Stimulated activated CD4-positive, alpha-beta T cell treated with anti-CD3 and anti-CD28 coated beads, Interleukin-1b, Interleukin-23, amount 100 ng/mL, for 1 hour (primary cell): Measurements from ENCODE around the gene CASP9.
A peak's percentile ranks its signal among the peaks of the same experiment; 100 is the strongest.

Experiments used
- DNase-seq, 2 donors: peaks; one replicate each; pipeline ENCODE4 v3.0.0-alpha.2; 2020; ENCODE audit warnings: low read depth in 2 of 2

Gene CASP9

DNA sequence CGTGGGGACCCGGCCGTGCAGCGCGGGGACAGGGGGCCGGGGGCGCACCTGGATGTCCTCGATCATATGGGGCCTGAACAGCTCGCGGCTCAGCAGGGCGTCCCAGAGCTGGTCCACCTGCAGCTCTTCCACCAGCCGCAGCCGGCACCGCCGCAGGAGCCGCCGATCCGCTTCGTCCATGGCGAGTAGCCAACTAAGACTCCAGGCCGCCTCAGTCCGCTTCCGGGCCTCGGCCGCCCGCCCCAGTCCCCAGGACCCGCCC lies at the start of gene CASP9:
CASP9 (minus strand) TSS at position 195 of the 262 bp plus-strand sequence; CDS start at position 180, 15 bp downstream.
- DNase-seq: no peak

DNA sequence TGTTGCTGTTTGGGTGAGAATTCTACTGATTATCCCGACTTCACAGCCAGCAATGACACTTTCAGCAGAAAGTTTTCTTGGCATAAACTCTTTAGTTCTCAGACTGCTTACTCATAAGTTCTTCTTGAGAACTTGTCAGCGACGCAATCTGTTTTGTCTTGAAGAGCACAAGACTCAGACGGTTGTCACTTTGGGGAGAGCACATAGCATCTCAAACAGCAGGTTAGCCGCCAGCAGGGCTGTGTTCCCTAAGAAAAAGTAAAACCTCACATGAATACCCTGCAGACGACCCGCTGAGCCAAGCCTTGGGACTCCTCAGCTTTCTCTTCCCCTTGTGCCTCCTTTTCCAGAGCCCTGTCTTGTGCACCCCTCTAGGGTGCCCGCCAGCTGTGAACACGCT lies 49.5 kb upstream of the CASP9 start:
- no peak for DNase-seq

DNA sequence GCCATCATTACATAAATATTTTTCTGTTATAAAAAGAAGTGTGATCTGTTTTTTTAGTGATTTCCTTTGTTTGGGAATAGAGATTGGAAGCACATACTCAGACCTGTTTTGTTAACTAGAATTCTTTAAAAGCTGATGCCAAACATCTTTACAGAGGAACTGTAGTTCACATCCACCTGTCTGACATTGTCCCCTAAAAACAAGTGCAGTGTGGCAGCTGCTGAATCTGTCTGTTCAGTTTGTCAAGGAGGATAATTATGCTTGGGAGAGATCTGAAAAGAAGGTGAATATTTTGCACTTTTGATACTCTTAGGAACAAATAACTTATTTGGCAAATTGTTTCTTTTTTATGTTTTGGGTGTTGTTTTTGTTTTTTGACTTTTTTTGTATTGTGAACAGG lies 47.3 kb upstream of the CASP9 start:
- DNase-seq: no peak

DNA sequence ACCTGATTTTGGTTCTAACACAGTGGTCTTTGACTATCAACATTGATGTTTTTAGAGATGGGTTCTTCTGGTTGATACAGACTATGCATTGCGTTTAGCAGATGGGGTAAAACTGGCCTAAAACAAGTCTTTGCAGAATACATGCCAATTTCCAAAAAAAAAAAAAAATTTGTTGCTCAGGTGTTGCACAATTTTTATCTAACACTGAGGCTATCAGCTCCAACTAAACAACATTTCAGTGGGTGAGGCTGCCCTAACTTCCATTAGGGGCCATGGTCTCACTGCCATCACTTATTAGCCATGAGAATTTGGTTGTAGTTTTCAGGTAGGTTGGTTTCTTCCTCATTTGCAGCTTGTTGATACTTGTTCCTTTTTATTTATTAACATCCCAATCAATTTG lies 46.8 kb upstream of the CASP9 start:
- no peak for DNase-seq

DNA sequence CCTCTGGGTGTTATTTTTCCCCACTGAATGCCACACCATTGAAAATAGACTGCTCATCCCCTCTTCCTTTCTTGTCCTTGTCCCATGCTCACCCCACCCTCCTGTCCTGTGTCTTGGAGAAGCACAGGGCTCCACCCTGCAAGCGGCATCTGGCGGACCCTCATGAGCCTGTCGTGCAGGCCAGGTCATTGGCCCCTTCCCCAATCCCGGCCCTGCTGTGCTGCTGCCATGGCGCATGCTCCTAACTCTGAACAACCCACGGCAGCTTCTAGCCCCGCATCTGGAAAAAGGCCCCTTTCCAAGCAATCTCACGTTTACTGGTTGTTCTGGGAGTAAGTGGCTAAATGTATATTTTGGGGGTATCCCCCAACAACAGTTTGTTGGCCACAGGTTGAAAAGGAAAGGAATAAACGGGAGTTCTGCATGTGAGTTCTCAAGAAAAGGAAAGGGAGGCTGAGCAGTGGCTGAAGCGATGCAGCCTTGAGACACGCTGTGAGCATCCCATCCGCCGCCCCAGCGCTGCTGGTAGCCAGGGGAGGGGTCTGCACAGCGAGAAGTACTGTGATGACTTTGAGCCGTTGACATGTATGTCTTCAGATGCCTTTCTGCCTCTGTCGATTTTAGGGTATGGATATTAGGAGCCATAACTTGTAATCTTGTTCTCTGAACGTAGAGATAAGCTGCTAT lies 44.5 kb upstream of the CASP9 start:
- no peak for DNase-seq

DNA sequence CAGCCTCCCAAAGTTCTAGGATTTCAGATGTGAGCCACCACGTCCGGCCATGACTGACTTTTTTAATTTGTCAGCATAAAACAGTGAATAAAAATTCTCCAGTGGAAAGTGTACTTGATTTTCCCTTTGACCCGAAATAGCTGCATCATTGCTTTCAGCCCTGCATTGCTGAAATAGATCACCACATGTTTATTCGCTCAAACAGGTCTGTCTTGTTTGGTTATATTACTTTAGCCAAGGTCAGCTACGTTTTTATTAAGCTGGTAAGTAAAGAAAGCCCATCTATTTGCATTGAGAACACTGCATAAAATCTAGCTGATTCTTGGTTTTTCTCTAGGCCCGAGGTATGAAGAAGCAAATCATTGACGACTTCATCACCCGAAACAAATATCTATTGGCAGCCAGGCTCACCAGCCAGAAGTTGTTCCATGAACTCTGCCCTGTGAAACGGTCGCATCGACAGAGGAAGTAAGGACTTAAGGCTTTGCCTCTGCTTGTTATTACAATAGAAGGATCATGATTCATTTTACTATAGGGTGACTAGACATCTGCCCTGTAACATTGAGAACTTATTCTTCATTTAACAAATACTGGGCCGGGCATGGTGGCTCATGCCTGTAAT lies 35.3 kb upstream of the CASP9 start:
- no peak for DNase-seq

DNA sequence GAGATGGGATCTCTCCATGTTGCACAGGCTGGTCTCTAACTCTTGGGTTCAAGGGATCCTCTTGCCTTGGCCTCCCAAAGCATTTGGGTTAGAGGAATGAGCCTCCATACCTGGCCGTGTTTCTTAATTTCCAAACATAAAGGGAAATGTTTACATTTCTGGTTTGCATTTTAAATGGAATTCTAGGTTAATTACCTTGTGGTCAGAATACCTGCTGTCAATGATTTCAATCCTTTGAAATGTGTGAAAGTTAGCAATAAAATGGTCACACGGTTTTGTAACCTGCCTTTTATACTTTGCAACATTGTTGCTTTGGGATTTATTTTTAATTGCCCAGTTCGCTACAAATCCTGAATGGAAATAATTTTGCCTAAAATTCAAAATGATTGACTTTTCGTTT lies 34.5 kb upstream of the CASP9 start:
- DNase-seq: no peak

DNA sequence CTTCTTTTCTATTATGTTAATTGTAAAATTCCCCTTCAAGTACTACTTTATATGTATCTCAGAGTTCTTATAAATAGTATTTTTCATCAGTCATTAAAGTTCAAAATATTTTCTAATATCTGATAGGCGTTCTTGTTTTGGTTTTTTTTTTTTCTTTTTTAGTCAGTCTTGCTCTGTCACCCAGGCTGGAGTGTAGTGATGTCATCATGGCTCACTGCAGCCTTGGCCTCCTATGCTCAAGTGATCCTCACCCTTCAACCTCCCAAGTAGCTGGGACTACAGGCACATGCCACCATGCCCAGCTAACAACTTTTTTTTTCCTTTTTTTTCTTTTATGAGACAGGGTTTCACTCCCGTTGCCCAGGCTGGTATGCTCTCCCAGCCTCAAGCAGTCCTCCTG lies 33.6 kb upstream of the CASP9 start:
- no peak for DNase-seq

DNA sequence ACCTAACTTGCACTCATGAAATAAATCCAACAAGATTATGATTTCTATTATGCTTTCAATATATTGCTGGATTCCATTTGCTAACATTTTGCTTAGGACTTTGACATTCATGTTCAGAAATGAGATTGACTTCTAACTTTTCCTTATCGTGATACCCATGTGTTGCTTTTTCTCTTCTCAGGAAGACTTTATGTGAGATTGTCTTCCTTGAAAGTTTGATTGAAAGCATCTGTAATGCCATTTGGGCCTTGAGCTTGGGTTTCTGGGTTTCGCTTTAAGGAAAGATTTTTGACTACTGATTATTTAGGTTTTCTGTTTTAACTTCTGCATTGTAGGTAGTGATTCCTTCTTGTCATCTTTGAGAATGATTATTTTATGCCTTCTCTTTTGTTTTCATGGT lies 33.0 kb upstream of the CASP9 start:
- no peak for DNase-seq

DNA sequence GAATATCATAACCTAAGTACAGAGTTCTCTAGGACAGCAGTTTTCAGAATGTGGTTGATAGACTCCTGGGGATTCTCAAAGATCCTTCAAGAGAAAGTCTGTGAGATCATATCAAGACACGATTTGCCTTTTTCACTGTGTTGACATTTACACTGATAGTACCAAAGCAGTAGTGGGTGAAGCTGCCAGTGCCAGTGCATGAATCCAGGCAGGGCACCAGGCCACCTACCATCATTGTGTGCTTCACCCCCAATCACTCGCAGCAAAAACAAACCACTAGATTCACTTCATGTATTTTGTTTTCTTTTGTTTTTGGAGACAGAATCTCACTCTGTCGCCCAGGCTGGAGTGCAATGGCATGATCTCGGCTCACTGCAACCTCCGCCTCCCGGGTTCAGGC lies 26.6 kb upstream of the CASP9 start:
- no peak for DNase-seq

DNA sequence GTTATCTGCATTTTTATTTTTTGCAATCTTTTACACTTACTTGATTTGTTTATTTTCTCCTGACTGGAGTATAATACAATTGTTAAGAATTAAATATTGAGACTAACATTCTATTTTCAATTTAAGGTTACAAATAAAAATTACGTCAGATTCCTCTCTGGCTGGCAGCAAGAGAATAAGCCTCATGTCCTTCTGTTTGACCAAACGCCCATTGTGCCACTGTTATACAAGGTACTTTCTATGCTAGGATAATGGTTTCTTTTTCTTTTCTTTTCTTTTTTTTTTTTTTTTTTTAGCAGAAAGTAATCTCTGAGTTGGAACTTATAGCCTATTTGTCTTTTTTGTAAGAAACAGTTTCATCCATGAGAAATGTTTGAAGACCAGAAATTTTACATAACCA lies 22.6 kb upstream of the CASP9 start:
- no peak for DNase-seq

DNA sequence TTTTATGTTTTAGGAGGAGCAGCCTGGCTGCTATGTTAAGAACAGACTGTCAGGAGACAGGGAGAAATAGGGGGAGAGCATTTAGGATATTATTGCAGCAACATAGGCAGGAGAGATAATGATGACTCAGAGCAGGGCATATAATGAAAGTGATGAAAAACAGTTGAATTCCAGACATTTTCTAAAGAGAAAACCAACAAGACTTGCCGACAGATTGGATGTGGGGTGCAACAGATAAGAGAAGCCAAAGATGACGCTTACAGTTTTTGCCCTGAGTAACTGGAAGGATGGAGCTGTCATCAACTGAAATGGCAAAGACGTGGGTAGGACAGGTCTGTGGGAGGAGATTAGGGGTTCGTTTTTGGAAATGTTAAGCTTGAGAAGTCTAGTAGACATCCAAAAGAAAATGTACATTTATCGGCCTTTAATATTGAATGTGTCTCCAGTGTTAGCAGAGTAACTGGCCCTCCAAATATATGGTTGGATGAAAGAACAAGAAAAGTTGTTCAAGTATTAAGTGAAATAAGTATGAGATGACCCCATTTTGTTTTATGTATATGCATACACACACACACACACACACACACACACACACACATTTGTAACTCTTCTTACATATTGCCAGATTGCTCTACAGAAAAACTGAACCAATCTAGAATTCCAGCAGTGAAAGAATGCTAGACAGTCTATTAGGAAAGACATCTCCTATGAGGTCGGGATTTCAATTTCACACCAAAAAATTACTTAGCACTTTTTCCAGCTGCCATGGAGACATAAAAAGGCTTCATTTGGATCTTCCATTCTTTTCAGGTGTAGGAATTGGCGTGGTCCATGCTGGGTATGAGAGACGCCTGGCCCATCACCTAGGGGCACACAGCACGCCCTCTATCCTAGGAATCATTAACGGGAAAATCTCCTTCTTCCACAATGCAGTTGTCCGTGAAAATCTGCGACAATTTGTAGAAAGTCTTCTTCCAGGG lies 19.9 kb upstream of the CASP9 start:
- DNase-seq: no peak

DNA sequence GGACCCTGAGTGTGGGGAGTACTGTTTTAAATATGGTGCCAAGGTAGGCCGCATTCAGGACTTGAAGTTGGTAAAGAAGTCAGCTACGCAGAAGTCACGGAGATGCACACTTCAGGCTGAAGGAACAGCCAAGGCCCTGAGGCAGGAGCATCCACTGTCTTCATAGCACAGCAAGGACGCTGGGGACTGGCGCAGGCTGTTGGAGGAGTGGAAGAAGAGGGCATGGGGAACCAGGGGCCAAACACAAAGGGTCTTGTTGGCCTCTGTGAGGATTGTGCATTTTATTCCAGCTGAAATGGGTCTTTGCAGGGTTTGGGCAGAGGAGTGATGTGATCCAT lies 19.2 kb upstream of the CASP9 start:
- DNase-seq: no peak

DNA sequence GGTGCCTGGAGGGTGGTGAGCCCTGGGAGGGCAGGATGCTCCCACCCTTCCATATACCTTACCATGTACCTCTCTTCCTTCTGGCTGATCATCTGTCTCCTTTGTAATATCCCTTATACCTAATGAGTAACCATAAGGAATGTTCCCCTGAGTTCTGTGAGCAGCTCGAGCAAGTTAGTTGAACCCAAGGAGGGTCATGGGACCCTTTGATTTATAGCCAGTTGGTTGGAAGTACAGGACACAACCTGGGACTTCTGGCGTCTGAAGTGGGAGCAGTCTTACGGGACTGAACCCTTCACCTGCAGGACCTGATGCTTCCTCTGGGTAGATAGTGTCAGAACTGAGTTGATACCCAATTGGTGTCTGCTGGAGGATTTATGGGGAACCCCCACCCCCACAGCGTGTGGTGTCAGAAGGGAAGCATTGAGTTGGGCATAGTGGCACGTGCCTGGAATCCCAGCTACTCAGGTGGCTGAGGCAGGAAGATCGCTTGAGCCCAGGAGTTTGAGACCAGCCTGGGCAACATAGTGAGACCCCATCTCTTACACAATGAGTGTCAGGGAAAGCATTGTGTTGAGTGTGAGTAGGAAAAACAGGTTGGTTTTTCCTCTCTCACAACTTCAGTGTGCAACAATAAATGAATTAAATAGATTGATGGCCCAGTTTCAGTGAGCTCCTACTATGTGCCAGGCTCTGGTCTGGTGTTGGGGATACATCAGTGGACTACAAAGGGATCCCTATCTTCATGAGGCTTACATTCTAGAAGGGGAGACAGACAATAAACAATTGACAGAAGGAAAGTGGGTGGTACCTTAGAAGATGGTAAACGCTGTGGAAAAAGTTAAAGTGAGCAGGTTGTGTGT lies 18.6 kb upstream of the CASP9 start:
- no peak for DNase-seq

DNA sequence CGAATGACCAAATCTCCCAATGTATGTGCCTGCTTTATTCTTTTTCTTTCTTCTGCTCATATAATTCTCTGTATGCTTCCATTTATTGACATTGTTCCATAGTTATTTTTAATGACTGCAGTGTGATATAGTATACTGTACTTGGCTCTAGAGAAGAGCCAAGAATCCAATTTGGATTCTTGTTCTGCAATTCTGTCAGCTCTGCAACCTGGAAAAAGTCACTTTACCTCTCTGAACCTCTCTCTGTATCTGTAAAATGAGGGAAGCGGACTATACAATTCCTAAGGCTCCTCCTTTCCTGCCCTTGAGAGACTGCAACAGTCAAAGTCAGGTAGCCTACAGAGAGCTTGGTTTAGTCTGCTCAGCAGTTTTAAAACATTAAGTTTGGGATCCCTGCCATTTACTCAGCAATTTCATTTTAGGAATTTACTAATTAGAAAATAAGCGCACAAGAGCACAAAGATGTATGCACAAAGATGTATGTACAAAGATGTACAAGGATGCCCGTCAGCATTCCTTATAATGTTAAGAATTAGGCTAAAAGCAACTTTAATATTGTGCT lies 17.3 kb upstream of the CASP9 start:
- DNase-seq: no peak

DNA sequence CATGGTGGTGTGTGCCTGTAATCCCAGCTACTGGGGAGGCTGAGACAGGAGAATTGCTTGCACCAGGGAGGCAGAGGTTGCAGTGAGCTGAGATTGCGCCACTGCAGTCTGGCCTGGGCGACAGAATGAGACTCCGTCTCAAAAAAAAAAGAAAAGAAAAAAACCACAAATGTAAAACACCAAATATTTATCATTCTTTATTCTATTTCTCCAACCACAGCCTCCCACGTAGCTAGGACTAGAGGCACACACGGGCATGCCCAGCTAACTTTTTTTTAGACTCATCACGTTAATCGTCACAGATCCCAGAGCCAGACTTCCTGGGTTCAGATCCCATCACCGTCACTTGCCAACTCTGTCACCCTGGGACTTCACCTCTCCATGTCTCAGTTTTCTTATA lies 16.2 kb upstream of the CASP9 start:
- DNase-seq: no peak

DNA sequence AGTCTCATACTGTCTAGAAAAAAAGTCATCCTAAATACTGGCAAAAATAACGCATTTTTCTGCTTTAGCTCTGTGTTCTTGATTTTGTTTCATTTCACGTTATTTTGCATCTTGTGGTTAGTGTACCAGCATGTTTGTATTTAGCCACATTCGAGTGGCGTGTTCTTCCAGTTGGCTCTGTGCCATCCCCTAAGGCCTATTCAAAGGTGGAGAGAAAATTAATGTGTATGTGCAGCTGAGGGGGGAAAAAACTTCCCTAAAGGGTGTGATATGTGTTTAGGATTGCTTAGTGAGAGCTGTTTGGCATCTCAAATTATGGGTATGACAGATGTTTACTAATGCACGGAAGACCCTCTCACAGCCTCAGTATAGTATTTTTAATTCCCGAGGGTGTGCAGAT lies 14.8 kb upstream of the CASP9 start:
- DNase-seq: no peak

DNA sequence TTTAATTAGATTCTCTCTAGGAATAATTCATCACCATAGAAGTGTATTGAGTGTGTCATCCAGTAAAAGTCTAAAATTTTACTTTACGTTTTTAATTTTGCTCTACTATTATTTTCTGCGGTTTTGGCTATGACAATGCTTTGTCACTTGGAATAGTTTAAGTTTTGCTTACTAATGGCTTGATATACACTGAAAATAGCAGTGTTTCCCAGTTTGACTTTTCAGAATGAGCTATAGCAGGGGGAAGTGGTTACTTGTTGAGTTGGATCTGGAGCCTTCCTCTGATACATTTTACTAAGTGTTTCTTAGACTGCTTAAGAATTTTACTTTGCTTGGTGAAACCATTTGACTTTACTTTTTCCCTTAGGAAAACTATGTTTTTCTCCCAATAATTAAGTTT lies 7.7 kb upstream of the CASP9 start:
- no peak for DNase-seq

DNA sequence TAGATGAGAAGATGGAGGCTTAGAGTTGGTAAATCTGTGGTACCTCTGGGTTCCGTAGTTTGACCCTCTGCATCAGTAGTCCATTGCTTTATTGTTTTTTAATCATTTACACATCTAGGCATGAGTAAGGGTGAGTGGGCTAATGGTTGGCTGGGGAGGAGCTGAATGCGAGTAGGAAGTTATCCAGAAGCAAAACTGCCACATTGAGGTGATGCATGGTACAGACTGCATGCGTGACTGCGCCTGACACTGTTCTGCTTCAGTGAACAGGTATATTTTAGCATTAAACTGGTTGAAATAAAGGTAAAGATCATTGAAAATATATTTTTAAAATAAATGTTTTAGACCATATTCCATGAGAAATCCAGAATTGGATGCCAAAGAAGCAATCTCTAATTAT lies 7.0 kb upstream of the CASP9 start:
- no peak for DNase-seq

DNA sequence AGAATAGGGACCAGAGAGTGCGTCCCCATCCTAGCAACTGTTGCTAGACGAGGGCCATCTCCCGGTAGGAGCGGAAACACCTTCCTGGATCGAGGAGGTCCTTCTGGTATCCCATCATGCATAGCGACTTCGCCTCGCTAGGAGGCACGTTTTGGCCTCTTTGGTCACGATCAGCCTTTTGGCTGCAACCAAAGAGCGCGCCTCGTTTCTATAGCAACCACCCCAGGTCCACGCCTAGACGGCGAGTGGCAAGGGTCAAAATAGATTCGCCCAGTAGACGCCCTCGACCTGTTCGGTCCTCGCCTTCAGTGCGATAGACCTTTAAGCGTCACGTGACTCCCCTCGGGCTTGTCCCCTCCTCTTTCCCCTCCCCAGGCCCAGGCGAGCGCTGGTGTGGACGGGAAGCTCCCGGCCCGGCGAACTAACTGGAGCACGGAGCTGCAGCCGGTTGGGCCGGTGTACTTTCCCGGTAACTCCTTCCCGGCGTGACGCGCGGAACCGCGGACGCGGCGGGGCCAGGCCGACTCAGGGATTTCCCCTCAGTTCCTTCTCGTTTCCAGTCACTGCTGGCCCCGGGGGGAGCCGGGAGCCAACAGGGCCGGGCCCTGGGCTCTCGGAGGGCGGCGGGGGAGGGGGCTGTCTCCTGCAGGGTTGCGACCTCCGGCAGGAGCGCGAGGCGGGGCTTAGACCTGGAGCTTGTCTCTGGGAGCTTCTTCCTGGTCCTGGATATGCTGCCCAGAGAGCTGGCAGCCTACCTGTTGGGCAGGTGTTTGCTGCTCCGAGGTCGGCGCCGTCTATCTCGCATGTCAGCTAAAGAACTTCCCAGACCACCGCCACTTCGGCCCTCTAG lies 2.7 kb upstream of the CASP9 start, which contains the start of gene DNAJC16:
DNAJC16 (plus strand) TSS at position 359 of the 850 bp plus-strand sequence. CDS start 2,258 bp downstream, outside the sequence.
- peak; percentile 84 to 94 for DNase-seq

DNA sequence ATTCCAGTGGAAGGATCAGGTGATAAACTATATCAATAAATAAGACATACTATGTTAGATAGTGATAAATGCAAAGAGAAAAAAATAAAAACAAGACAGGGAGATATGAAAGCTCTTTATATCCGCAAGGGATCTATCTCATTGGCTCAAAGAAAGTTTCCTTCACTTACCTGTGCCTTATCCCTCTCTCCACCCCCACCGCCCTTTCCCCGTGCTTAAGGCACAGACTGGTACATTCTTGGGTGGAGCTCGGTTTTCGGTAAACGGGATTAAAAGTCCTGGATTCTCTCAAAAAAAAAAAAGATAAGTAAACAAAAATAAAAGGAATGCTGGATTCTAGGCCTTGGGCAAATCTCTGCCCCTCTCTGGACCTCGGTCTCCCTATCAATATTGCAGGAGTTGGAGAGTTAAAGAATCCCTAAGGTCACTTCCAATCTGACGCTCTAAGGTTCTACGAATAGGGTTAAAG lies 2.0 kb upstream of the CASP9 start:
- no peak for DNase-seq
